GM18870 (cell line): ENCODE results near the gene KLK14.

Experiments
- ATAC-seq: cut with Tn5 transposase; IDR thresholded peaks from one replicate; pipeline ENCODE4 v1.9.1; 2021; ENCODE audit warnings: moderate library complexity; ENCODE audit not compliant: unreplicated experiment

Gene KLK14

GRCh38 chr19:51086153-51086850, 3.6 kb upstream of the KLK14 start:
- ATAC-seq: no peak

- no peak for ATAC-seq
Measured at GRCh38 chr19:51084505-51084904, 1.8 kb upstream of the KLK14 start.

- no peak for ATAC-seq
Measured at GRCh38 chr19:51083783-51084182, 1.1 kb upstream of the KLK14 start.

GRCh38 chr19:51083181-51083580, 494 bp upstream of the KLK14 start:
- ATAC-seq: no peak

GRCh38 chr19:51081476-51081875, 1.2 kb downstream of the KLK14 start:
- ATAC-seq: no peak

GRCh38 chr19:51079481-51080110, 3.1 kb downstream of the KLK14 start:
- no peak for ATAC-seq

GRCh38 chr19:51078731-51079130, 4.0 kb downstream of the KLK14 start:
- no peak for ATAC-seq

- no peak for ATAC-seq
Measured at GRCh38 chr19:51078104-51078503, 4.6 kb downstream of the KLK14 start.

GRCh38 chr19:51076631-51077213, 6.0 kb downstream of the KLK14 start:
- no peak for ATAC-seq

GRCh38 chr19:51075998-51076397, 6.7 kb downstream of the KLK14 start:
- ATAC-seq: no peak

GRCh38 chr19:51071095-51071405, 11.6 kb downstream of the KLK14 start:
- no peak for ATAC-seq

GRCh38 chr19:51070334-51071094, 12.2 kb downstream of the KLK14 start:
- no peak for ATAC-seq

- no peak for ATAC-seq
Measured at GRCh38 chr19:51066393-51067186, 16.1 kb downstream of the KLK14 start.

GRCh38 chr19:51065221-51065960, 17.3 kb downstream of the KLK14 start:
- no peak for ATAC-seq

- ATAC-seq: no peak
Measured at GRCh38 chr19:51064534-51065220, 18.0 kb downstream of the KLK14 start, which contains the start of gene KLK13. KLK13 (minus strand) TSS chr19:51065092; CDS start chr19:51065067, 25 bp downstream.

- ATAC-seq: no peak
Measured at GRCh38 chr19:51063664-51064063, 19.0 kb downstream of the KLK14 start.

- ATAC-seq: no peak
Measured at GRCh38 chr19:51060973-51061372, 21.7 kb downstream of the KLK14 start.

- ATAC-seq: no peak
Measured at GRCh38 chr19:51060336-51060735, 22.4 kb downstream of the KLK14 start.

- no peak for ATAC-seq
Measured at GRCh38 chr19:51059715-51060114, 23.0 kb downstream of the KLK14 start.

- no peak for ATAC-seq
Measured at GRCh38 chr19:51055866-51056265, 26.8 kb downstream of the KLK14 start.
